Activated CD4-positive, alpha-beta T cell treated with anti-CD3 and anti-CD28 coated beads, Interleukin-2, Interleukin-4, amounts not matched to agents 100 ng/mL and 50 ng/mL, durations not matched to agents 16 hours and 8 hours (primary cell): Measurements from ENCODE around the gene ZBTB16.

Source experiments
- DNase-seq: peaks from one replicate; pipeline ENCODE4 v3.0.0-alpha.2; 2020; ENCODE audit warnings: low spot score

Gene ZBTB16

DNA sequence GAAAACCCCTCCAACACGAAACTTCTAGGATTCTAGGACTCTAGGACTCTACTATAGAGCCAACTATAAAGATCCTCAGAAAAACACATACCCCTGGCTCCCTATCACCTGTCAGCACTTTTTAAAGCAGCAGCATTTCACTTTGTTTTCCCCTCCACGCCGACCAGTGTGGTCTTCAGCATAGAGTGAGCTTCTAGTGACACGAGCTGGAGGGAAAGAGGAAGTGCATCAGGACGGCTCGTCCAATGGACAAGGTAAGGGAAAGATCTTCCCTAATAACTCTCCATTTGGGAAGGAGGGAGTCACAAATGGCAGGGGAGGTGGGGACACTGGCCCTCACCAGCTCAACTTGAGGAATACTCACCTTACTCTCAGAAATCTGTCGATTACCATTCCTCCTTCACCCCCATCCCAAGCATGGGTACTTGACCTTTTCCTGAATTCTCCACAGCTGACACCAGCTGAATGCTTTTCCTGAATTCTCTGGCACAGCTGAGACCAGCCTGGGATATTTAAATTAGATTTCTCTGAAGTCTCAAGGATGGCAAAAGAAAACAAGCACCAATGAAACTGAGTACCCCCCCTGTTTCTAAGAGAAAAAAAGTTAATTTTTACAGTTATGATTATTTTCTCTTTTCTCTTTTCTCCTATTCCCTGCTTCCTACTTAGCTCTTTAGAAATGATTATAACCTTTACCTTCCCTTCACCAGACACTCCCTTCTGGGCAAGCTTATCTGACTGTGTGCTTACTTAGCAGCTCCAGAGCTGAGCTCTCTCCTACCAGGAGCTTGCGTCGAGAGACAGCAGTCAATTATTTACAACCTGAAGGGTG is 203.4 kb downstream of the ZBTB16 start:
- DNase-seq: no peak

DNA sequence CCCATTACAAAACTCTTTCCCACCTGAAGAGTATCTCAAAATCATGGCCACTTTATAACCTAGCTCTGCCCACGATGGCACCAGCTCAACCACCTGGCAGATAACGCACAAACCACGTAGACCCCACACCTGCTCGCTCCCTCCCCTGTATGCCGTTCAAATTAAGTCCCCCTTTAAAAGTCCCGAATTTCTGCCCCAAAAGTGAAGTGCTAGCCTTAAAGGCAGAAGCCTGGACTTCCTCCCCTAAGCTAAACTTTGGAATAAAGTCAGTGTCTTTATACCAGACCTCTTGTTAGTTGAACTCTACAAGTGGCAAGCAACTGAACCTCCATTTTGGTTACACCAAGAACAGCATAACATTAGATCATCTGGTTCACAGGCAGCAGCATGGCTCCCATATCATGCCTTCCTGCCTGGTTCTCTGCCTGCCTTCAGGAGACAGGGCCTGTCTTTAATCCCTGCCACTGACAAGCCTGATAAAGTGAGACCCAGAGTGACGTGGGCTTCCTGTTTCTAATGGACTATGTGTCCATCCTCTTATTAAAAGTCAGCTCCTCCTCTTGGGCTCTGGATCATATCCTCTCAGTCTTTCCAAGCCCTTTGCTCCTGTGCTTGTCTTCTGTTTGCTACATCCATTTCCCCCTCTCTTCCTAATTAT is 204.1 kb downstream of the ZBTB16 start:
- no peak for DNase-seq

DNA sequence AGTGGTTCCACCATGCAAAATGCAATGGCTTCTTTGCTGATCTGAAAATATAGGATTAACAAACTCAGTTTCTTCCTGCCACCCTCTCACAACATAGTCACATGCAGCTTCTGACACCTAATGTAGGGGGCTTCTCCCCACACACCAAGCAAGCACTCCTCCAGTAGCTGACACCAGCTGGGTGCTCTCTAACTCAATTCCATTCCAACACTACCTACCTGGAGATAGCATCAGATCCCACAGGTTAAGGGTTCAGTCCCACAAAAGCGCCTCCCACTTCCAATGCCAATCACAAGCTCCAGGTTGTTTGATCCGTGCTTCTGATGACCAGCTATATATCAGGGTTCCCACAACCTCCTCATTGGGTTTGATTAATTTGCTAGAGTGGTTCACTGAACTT is 204.9 kb downstream of the ZBTB16 start:
- no peak for DNase-seq

DNA sequence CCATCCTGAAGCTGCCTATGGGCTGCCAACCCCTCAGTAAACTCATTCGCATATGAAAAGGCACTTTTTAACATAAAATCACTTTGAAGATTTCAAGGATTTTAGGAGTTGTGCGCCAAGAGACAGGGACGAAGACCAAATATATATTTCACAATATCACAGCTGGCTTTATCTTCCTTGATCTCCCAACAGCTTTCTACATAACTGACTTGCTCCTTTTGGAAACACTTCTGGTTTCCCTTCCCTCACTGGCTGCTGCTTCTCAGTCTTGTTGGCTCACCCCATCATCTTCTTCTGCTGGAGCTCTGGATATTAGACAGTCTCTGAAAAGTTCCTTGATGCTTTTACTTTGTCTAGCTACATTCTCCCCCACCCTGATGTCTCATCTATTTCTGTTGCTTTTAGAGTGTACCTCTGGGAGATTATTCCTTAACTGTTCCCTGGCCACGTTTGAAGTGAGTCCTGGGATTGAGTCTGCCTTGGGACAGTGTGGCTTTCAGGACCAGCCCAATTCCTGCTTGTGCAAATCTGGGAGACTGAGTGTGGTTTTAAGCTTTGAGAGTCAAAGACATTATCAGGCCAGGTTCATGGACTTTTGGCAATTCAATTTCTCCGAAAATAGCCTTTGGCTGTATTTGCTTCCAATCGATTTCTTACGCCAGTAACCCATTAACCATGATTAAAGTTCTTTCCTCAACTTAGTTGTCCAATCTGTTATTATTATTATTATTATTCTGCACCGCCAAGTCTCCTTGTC is 205.8 kb downstream of the ZBTB16 start:
- no peak for DNase-seq

DNA sequence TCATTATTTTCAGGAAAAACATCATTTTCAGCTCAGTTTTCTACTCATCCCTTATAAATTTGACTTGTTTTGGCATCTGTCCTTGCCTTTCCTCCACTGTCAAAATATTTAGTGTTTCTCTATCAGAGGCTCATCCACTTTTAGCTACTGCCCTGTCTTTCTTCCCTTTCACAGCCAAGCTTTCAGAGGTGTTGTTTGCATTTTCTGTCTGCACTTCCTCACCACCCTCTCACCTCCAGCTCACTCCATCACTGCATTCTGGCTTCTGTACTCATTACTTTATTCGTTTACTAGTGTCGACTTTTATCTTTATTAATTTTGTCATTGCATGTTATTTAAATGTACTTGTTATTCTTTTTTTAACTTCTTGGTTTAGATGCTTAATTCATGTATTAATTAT is 210.0 kb downstream of the ZBTB16 start:
- DNase-seq: no peak

DNA sequence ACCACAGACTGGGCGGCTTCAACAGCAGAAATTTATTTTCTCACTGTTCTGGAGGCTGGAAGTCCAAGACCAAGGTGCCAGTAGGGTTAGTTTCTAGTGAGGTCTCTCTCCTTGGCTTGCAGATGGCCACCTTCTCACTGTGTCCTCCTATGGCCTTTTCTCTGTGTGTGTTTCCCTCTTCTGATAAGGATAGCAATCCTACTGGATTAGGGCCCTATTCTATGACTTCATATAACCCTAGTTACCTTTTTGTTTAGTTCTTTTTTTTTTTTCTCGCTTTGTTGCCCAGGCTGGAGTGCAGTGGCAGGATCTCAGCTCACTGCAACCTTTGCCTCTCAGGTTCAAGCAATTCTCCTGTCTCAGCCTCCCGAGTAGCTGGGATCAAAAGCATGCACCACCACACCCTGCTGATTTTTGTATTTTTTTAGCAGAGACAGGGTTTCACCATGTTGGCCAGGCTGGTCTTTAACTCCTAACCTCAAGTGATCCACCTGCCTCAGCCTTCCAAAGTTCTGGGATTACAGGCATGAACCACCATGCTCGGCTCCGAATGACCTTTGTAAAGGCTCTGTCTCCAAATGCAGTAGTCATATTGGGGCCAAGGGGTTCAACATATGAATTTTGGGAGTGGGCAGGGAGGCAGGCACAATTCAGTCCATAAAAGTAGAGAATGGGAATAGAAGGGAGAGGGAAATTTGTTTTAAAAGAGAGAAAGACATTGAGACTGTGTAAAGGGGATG is 211.2 kb downstream of the ZBTB16 start:
- no peak for DNase-seq

DNA sequence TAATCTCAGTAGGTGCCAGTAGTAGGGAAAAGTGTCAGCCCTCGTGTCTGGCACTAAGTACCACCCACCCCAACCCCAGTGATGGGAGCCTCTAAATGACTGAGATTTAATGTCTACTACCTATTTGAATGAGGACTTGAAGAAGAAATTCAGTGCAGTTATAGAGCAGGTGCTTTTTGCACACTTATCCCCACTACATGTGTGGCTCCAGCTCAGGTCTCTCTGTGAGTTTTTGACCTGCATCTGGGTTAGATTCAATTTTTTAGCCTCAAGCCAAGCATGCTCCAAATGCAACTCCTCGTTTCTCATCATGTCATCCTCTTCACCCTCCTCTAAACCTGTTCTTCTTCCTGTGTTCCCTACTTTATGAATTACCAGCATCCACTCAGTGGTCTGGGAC is 211.8 kb downstream of the ZBTB16 start:
- no peak for DNase-seq

DNA sequence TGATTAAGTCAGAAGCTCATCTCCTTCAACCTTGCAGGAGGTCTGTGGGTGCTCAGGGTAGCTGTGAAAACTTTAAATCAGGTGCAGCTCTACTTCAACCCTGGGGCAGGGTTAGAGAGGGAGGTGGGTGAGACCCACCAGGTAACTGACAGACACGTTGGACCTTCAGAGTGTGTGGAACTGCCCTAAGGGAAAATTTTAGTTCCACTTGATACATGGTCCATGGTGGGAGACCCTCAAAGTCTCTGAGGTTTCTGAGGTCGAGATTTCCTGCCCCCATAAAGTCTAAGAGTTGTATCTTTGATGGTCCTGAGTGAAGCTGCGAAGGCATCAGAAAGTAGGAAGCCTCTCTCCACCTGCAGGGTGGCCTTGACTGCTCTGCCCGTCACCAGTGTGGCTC is 212.8 kb downstream of the ZBTB16 start:
- DNase-seq: no peak

DNA sequence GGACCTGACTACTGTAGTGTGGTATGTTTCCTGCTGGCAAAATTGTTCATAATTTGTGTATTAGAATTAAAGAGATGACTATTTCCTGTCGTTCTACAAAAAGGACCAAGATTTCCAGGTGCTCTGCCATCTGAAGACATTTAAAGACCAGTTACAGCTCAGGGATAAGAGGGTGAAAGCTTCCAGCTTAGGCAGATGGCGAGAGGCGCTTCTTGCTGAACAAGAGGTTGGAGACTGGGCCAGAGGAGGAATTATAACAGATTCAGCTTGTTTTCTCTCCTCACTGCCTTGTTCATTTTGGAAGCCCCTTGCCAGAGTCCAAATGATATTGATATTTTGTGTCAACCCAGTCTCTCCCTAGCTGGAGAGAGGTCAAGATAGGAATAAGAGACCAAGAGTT is 213.6 kb downstream of the ZBTB16 start:
- no peak for DNase-seq

DNA sequence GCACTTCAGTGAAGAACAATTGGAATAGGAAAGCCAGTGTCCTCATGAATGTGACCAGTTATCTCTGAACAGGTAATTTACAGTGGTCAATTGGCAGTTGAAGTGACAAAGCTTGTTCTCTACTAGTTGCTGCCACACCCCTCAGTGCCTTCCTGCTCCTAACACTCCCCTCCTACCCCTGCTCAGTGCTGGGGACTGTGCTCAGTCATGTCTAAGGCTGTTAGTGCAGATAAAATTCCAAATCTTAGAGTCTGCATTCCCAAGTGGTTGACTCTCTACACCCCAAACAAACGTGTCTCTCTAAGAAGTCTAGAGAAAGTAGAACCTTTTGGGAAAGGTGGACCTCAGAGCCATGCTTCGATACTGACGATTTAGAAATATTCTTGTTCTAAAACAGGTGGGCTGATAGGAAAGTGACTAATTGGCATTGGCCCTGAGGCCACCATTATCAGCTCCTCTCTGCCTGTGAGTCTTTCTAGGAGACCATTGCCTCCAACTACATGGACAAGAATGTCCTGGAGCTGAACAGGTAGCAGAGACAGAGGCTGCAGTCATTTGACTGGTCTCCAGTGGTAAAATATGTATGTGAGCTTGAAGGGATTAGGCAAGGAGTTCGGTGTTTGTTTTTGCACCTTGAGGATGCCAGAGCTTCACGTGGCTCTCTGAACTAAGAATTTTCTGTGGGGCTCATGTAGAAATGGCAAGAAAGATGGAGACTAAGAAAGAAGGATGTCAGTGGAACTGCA is 214.6 kb downstream of the ZBTB16 start:
- DNase-seq: no peak

DNA sequence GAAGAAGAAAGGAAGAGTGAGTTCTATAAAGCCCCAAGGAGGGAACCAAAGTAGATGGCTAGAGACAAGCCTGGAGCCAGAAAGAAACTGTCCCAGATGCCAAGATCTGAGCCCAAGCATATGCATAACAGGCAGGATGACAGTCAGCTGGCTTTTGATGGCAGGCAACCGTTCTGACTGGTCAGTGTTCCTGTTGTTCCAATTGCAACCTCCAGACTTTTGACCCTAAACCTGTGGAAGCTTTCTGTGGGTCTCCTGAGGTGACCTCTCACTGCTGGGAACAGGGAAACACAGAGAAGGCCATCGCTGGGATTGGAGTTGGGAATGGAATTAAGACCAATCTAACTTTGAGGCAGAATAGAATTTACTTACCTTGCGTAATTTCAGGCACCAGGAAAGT is 215.1 kb downstream of the ZBTB16 start:
- DNase-seq: no peak

DNA sequence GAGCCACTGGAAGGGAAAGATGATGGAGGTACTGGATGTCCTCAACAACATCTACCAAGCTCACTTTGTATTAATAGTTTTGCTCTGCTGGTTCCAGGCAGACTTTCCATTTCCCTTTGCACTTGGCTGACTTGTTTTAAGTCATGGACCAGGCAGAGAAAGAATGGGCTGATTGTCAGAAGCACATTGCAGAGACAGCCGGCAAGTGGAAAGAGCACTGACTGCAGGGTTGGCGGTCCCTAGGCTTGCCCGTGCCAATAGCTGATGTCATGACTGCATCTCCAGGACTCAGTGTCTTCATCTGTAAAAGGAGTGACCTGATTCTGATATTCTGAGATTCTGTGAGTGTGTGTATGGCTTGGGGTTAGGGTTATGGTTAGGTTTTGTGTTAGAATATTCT is 215.8 kb downstream of the ZBTB16 start:
- DNase-seq: no peak

DNA sequence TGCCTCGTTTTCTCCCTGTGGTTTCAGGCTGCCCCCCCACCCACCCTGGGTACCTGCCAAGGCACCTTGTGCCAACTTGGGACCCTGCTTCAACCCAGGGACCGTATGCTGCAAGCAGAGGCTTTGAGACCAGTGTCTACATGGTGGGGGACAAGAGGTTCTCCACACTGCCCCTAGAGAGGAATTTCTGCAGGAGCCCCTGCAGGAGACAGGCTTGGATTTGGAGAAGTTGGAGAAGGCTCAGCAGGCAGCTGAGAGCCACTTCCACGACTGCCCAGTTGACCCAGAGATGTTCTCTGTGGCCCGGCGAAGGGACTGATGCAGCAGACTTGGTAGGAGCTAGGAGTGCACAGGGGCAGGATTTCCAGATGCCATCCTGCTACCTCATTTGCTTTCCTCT is 216.6 kb downstream of the ZBTB16 start:
- no peak for DNase-seq

DNA sequence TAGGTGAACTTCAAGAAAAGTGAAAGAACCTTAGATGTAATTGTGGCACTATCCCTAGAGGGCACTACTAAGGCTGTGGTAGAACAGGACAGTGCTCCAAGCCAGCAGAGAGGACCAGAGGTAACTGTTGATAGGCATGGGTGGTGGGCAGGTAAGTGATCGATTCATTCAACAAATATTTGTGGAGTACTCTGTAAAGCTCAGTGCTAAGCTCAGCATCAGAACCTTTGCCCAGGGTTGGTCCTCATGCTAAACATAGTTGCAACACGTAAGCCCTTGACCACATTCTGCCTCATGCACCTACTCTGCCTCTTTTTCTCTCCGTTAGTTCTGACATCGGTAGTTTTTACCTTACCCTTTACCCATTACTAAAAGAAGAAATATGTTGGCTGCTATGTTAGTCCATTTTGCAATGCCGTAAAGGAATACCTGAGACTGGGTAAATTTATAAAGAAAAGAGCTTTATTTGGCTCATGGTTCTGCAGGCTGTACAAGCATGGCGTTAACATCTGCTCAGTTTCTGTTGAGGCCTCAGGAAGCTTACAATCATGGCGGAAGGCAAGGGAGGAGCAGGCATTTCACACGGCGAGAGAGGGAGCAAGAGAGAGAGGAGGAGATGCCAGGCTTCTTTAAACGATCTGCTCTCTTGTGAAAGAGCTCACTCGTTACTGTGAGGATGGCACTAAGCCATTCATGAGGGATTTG is 218.3 kb downstream of the ZBTB16 start:
- no peak for DNase-seq

DNA sequence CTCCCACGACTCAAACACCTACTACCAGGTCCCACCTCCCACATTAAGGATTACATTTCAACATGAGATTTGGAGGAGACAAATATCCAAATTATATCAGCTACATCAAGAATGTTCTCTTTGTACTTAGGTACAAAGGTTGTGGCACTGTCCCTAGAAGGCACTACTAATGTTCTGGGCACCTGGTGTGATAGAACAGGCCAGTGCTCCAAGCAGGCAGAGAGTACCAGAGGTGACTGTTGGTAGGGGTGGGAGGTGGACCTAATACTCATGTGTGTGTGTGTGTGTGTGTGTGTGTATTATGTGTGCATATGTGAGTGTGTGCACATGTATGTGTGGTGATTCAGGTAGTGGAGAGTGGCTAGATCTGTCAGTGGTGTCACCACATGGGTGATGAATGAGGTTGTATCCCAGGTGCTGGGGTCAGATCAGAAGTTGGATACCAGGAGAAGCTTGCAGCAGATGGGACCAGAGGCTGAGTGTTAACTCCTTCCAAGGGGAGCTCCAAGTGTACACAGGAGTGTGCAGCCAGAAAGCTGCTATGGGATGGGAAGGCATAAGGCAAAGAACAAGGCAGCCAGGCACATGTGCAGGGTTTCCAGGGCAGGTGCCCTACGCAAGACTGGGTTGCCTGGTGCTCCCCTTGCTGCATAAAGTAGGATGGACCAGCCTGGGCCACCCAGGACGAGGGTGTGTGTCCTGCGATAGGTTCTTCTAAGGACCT is 219.0 kb downstream of the ZBTB16 start:
- no peak for DNase-seq

DNA sequence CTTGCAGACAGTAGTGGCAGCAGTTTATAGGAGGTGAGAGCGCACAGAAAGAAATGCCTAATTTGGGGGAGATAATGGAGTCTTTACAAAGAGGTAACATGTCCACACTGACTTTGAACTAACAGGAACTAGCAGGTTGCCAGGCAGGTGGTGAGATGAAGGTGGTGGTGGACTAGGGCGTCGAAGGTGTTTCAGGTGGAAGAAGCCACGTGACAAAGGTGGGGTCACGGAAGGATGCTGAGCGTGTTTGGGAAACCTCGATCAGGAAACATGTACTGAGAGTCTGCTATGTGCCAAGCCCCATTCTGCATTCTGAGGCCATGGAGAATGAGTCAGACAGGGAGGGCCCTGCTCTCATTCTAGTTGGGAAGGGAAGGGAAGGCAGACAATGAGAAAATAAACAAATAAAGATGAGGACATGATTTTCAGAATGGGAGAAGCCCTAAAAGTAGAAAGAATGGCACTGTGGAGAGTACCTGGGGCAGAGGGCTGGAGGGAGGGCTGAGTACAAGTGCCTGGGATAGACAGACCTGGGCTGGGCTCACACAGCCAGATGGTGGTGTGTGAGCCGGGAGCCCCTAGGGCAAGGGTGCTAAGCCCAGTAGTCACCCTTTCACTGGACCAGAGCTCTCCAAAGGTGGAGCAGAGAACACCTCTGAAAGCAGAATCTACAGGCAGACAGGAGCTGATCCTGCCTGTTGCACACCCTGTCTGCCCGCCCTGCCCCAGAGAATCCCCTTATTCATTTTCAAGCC is 220.5 kb downstream of the ZBTB16 start:
- DNase-seq: no peak

DNA sequence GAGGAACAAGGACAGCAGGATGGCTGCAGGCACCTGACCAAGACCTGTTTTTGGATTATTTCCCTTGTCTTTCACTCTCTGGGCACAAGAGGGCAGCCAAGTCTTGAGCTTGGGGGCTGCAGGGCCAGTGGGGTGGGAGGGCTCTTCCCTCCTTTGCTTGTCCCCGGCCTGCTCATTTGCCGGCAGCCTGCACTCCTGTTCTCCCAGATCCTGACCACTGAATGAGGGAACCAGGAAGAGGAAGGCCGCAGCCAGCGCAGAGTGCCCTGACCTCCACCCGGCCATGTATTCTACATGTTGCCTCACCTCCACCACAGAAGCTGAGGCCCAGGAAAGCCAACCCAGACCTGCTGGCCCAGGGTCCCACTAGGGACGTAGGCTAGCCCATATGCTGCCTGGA is 221.2 kb downstream of the ZBTB16 start:
- DNase-seq: peak; percentile 6

DNA sequence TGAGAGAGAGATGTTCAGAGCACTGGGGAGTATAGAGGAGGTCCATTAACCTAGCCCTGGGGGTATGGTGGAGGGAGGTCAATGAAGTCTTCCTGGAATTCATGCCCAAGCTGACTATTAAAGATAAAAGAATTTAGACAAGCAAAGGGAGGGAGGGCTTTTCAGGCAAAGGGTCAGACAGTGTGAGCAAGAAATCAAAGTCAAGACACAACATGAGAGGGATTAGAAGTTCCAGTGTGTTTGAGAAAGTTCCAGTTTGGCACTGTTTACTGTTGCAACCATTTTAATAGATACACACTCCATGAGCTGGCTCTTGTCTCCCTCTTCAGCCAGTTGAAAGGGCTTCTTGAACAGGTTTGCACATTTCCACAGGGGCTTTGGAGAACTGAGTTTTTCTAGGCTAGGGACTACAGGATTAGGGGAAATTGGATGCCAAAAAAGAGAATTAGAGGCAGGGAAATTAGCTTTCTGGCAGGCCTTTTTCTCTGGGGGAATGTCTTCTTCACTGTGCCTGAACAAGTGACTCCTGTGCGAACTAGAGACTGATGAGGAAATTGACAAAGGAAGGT is 222.0 kb downstream of the ZBTB16 start:
- DNase-seq: no peak

DNA sequence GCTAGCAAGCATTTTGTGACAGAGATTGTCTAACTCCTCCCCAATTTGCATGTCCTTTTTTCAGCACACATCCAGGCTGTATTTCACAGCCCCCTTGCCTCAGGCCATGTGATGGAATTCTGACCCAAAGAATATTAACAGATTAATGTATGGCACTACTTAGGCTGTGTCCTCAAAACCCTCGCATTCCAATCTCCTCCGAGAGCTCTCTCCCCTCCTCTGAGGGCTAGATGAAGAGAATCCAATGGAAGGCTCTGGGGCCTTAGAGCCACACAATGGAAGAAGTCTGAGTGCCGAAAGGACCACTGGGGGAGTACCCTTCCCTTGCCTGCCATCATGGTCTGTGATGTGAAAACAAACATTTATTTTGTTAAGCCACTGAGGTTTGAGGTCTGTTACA is 223.0 kb downstream of the ZBTB16 start:
- no peak for DNase-seq
